Effector memory CD4-positive, alpha-beta T cell (primary cell): ENCODE measurements around the gene NUMBL.

Experiments used
- DNase-seq, 3 donors: peaks; one replicate each; pipeline ENCODE4 v3.0.0-alpha.2; 2020
- H3K27ac ChIP-seq: 2 replicates; pipeline ENCODE4 v1.7.0; 2013; ENCODE audit warnings: mild to moderate bottlenecking, low read length, moderate library complexity; ENCODE audit not compliant: insufficient read depth, poor library complexity, severe bottlenecking
- H3K27me3 ChIP-seq: replicated peaks from 2 replicates; pipeline ENCODE4 v1.7.0; 2013; ENCODE audit warnings: mild to moderate bottlenecking, low read length; ENCODE audit not compliant: insufficient read depth, control insufficient read depth, poor library complexity, severe bottlenecking
- H3K36me3 ChIP-seq: 2 replicates; pipeline ENCODE4 v1.7.0; 2013; ENCODE audit warnings: mild to moderate bottlenecking, low read length, moderate library complexity; ENCODE audit not compliant: control insufficient read depth, insufficient read depth
- H3K4me1 ChIP-seq: 2 replicates; pipeline ENCODE4 v1.7.0; 2013; ENCODE audit warnings: low read length, mild to moderate bottlenecking; ENCODE audit not compliant: control insufficient read depth, insufficient read depth, poor library complexity, severe bottlenecking
- H3K4me3 ChIP-seq: 2 replicates; pipeline ENCODE4 v1.7.0; 2013; ENCODE audit warnings: low read length, low read depth, mild to moderate bottlenecking; ENCODE audit not compliant: insufficient read depth, poor library complexity, severe bottlenecking
- H3K9me3 ChIP-seq: 2 replicates; pipeline ENCODE4 v1.7.0; 2013; ENCODE audit warnings: mild to moderate bottlenecking, low read length, moderate library complexity; ENCODE audit not compliant: control insufficient read depth

The NUMBL gene

DNA sequence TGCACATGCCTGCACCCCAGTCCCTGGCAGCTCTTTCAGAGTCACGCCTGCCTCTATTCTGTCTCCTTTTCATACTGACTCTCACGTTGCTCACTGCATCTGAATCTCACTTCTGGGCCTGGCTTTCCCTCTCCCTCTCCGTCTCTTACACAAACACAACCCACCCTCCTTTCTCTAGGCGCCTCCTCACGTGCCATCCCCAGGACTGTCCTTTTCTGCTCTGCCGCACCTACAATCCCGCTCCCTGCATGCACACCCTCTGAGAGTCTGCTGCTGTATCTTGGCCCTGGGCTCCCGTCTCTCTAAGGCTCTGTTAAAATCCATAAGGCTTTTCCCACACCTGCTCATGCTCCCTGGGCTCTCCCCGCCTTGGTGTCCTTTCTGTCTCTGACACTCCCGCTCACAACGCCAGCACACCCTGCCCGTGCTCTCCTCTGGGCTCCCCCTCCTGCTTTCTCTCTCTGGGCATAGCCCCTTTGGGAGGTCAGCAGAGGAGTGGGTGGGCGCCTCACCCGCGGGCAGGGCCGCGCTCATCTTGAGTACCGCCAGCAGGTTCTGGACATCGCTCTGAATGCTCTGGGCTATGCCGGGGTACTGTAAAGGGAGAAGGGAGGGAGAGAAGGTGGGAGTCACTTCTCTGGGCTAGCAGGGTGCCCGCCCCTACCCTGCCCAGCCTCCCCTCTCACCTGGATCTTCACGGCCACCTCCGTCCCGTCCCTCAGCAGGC, 12.7 kb upstream of the NUMBL start:
- no peak for DNase-seq
- H3K27ac ChIP-seq = no peak overlapping the region
- H3K4me1 ChIP-seq = no peaks in the 10 kb centered on the region
- no peaks in the 10 kb centered on the region for H3K9me3 ChIP-seq
- H3K36me3 ChIP-seq = peaks cover 31% of the 10 kb centered on the region
- H3K27me3 ChIP-seq = no peaks in the 10 kb centered on the region
- no peak overlapping the region for H3K4me3 ChIP-seq

- H3K4me1 ChIP-seq = no peaks in the 10 kb centered on the region
- H3K27me3 ChIP-seq = no peaks in the 10 kb centered on the region
- no peak overlapping the region for H3K27ac ChIP-seq
- no peak for DNase-seq
- H3K4me3 ChIP-seq = no peak overlapping the region
- H3K9me3 ChIP-seq = no peaks in the 10 kb centered on the region
- peaks cover 28% of the 10 kb centered on the region for H3K36me3 ChIP-seq
These were observed 12.0 kb upstream of the NUMBL start for GRCh38 chr19:40702337-40703012.

GRCh38 chr19:40701758-40702157, 11.3 kb upstream of the NUMBL start:
- no peak for DNase-seq
- no peak overlapping the region for H3K27ac ChIP-seq
- H3K4me1 ChIP-seq = no peaks in the 10 kb centered on the region
- H3K27me3 ChIP-seq = no peaks in the 10 kb centered on the region
- H3K9me3 ChIP-seq = no peaks in the 10 kb centered on the region
- H3K36me3 ChIP-seq = peaks cover 28% of the 10 kb centered on the region
- no peak overlapping the region for H3K4me3 ChIP-seq

- H3K36me3 ChIP-seq = peaks cover 28% of the 10 kb centered on the region
- H3K4me1 ChIP-seq = no peaks in the 10 kb centered on the region
These were observed 9.6 kb upstream of the NUMBL start for GRCh38 chr19:40700083-40700482.

GRCh38 chr19:40697007-40697406, 6.6 kb upstream of the NUMBL start:
- H3K4me3 ChIP-seq = no peak overlapping the region
- H3K27me3 ChIP-seq = no peaks in the 10 kb centered on the region
- no peaks in the 10 kb centered on the region for H3K9me3 ChIP-seq
- peaks cover 15% of the 10 kb centered on the region for H3K36me3 ChIP-seq
- no peak for DNase-seq
- no peaks in the 10 kb centered on the region for H3K4me1 ChIP-seq
- H3K27ac ChIP-seq = no peak overlapping the region

More at GRCh38 chr19:40700083-40700482, 9.6 kb upstream of the NUMBL start:
- no peak overlapping the region for H3K4me3 ChIP-seq
- H3K27ac ChIP-seq = no peak overlapping the region
- no peaks in the 10 kb centered on the region for H3K27me3 ChIP-seq
- DNase-seq = no peak
- H3K9me3 ChIP-seq = no peaks in the 10 kb centered on the region

- no peak overlapping the region for H3K4me3 ChIP-seq
- no peak for DNase-seq
- H3K4me1 ChIP-seq = peaks cover 3% of the 10 kb centered on the region
- H3K27me3 ChIP-seq = no peaks in the 10 kb centered on the region
- H3K27ac ChIP-seq = no peak overlapping the region
- peaks cover 10% of the 10 kb centered on the region for H3K36me3 ChIP-seq
- H3K9me3 ChIP-seq = no peaks in the 10 kb centered on the region
These were observed 5.4 kb upstream of the NUMBL start for GRCh38 chr19:40695881-40696280.

DNA sequence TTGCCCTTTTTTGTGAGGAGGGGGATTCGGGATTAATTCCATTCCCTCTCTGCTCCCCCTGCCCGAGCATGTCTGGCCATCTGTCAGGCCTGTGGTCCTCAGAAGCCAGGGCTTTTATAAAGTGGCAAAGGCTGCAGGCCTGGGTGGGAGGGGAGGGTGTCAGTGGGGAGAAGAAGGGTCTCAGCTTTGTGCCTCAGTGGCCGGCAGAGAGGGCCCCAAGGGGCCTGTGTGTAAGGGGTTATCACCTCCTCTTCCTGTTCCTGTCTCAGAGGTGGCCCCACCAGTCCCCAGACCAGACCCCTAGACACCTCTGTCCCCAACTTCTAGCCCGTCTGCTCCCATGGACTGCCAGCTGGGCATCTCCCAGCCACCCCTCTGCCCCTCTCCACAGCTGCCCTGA, 3.4 kb upstream of the NUMBL start:
- H3K27ac ChIP-seq = no peak overlapping the region
- H3K36me3 ChIP-seq = peaks cover 8% of the 10 kb centered on the region
- H3K4me3 ChIP-seq = no peak overlapping the region
- DNase-seq = no peak
- H3K9me3 ChIP-seq = no peaks in the 10 kb centered on the region
- peaks cover 14% of the 10 kb centered on the region for H3K4me1 ChIP-seq
- H3K27me3 ChIP-seq = no peaks in the 10 kb centered on the region

DNA sequence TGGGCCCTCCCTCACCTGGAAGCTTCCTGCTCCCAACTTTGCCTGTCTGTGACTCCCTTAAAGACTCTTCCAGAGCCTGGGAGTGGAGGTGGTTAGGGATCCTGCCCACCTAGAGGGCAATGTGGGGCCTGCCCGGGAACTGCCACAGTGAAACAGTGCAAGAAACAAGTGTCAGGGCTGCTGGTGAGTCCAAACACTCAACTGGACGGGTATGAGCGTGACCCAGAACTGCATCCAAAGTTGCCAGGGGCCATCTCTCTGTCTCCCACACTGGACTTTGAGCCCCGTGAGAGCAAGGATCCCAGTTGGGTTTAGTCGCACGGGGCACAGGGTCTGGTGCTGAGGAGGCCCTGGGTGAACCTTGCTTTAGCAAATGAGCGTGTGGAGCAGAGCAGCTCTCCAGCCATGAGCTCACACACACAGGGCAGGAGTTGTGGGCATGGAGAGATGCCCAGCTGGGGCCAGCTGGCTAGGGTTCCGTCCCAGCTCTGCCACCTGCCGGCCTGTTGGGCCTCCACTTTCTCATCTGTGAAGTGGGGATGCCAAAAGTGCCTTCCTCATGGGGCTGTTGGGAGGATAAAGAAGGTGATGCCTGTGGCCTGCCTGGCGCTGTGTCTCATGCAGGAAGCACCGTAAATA, 2.8 kb upstream of the NUMBL start:
- Histone ChIP-seq H3K27me3 (no peaks in the 10 kb centered on the region), H3K36me3 (peaks cover 8% of the 10 kb centered on the region), H3K27ac (no peak overlapping the region), H3K9me3 (no peaks in the 10 kb centered on the region), H3K4me1 (peaks cover 14% of the 10 kb centered on the region), H3K4me3 (no peak overlapping the region)
- no peak for DNase-seq

- no peak overlapping the region for H3K27ac ChIP-seq
These were observed 1.7 kb upstream of the NUMBL start for GRCh38 chr19:40692212-40692551.

More at GRCh38 chr19:40692212-40692551, 1.7 kb upstream of the NUMBL start:
- Histone ChIP-seq H3K27me3 (no peaks in the 10 kb centered on the region), H3K9me3 (no peaks in the 10 kb centered on the region), H3K36me3 (peaks cover 8% of the 10 kb centered on the region), H3K4me3 (no peak overlapping the region), H3K4me1 (peaks cover 14% of the 10 kb centered on the region)
- DNase-seq = no peak
